GM12864 (cell line): ENCODE measurements around the gene RXRB.

Experiments used
- DNase-seq: peaks from one replicate; pipeline ENCODE4 v3.0.0-alpha.2; 2011; ENCODE audit warnings: low read depth
- H3K4me3 ChIP-seq: 2 replicates; pipeline ENCODE4 v1.5.1; 2011; ENCODE audit warnings: mild to moderate bottlenecking, low read depth, low read length, control low read depth
- CTCF ChIP-seq: IDR thresholded peaks from 2 replicates; pipeline ENCODE4 v1.5.1; 2011; ENCODE audit warnings: low read depth, mild to moderate bottlenecking, moderate library complexity, low read length, control low read depth, inconsistent platforms; ENCODE audit errors: missing control alignments

The RXRB gene

GRCh38 chr6:33195304-33196165 lies 4.9 kb downstream of the RXRB start:
- TF ChIP-seq CTCF, result no peak
- no peak overlapping the region for H3K4me3 ChIP-seq
- no peak for DNase-seq

GRCh38 chr6:33194431-33194979 lies 6.0 kb downstream of the RXRB start:
- TF ChIP-seq CTCF, result no peak
- H3K4me3 ChIP-seq, result no peak overlapping the region
- DNase-seq, result no peak

- H3K4me3 ChIP-seq, result no peak overlapping the region
Observed at GRCh38 chr6:33193619-33194018, 6.8 kb downstream of the RXRB start.

GRCh38 chr6:33192671-33193602 lies 7.5 kb downstream of the RXRB start:
- TF ChIP-seq CTCF, result no peak
- H3K4me3 ChIP-seq, result no peak overlapping the region
- no peak for DNase-seq

More at GRCh38 chr6:33193619-33194018, 6.8 kb downstream of the RXRB start:
- TF ChIP-seq CTCF, result no peak
- DNase-seq, result no peak

GRCh38 chr6:33192105-33192646 lies 8.3 kb downstream of the RXRB start, which contains the start of gene COL11A2:
TSS of gene COL11A2 (minus strand) at chr6:33192467. CDS start at chr6:33192240, 227 bp downstream.
- DNase-seq, result no peak
- no peak for TF ChIP-seq CTCF
- H3K4me3 ChIP-seq, result no peak within 1 kb of the TSS

- TF ChIP-seq CTCF, result no peak
- no peak for DNase-seq
- H3K4me3 ChIP-seq, result no peak overlapping the region
Observed at GRCh38 chr6:33191383-33192104, 8.9 kb downstream of the RXRB start.
